Activated T-helper 1 cell treated with anti-CD3 and anti-CD28 coated beads, Interleukin-12 subunit alpha, Interleukin-12 subunit beta, Interleukin-2, Interleukin-4 antibody, amounts not matched to agents 30 ng/mL and 10 ng/mL and 1 ng/mL, durations not matched to agents 14 hours and 24 hours and 36 hours (primary cell): Measurements from ENCODE around the gene IPCEF1. TPM values are rescaled to one million over a fixed set of nuclear protein-coding genes. Genes with fewer than 3 reads are reported as not detected.
"Not testable (repeated sequence)": the region's sequence is repeated elsewhere in the genome, so short reads cannot be mapped to it uniquely, and the experiment has no call there.

Source experiments
- DNase-seq: peaks from one replicate; pipeline ENCODE4 v3.0.0; 2021; ENCODE audit warnings: low spot score
- H3K27ac Mint-ChIP-seq: one replicate; pipeline ENCODE4 v1.8.0; 2021; ENCODE audit warnings: mild to moderate bottlenecking, mixed read lengths
- H3K27me3 Mint-ChIP-seq: one replicate; pipeline ENCODE4 v1.8.0; 2022; ENCODE audit warnings: mild to moderate bottlenecking, moderate library complexity, mixed read lengths; ENCODE audit not compliant: insufficient read depth
- H3K36me3 Mint-ChIP-seq: one replicate; pipeline ENCODE4 v1.8.0; 2021; ENCODE audit warnings: low read depth, mixed read lengths
- H3K4me1 Mint-ChIP-seq: one replicate; pipeline ENCODE4 v1.8.0; 2021; ENCODE audit warnings: low read depth, mixed read lengths
- H3K4me3 Mint-ChIP-seq: one replicate; pipeline ENCODE4 v1.8.0; 2021; ENCODE audit warnings: mild to moderate bottlenecking, moderate library complexity, mixed read lengths
- H3K9me3 Mint-ChIP-seq: one replicate; pipeline ENCODE4 v1.8.0; 2021; ENCODE audit warnings: mixed read lengths
- intact Hi-C: fragments of 100-400 bp; cut with micrococcal nuclease; formaldehyde crosslinking; loops from one replicate; pipeline ENCODE4 v1.15.1; 2024
- total RNA-seq: library from RNA; stranded (reverse); gene quantifications from 2 replicates; pipeline ENCODE4 v1.2.3, GENCODE V29; 2022

The IPCEF1 gene
- total RNA-seq, 1 donor from 2014 or later, result 4.2 TPM

DNA sequence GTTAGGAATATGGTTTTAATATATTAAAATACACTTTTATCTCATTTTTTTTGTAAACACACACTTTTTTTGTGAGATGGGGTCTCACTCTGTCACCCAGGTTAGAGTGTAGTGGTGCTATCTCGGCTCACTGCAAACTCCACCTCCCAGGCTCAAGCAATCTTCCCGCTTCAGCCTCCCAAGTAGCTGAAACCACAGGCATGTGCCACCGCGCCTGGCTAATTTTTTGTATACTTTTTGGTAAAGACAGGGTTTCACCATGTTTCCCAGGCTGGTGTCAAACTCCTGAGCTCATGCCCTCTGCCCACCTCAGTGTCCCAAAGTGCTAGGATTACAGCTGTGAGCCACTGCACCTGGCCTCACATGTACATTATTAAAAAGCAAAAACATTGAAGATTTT lies 10.8 kb downstream of the IPCEF1 start:
- no peak overlapping the region for H3K4me3 Mint-ChIP-seq
- H3K27ac Mint-ChIP-seq, result no peak overlapping the region
- no peaks in the 10 kb centered on the region for H3K4me1 Mint-ChIP-seq
- intact Hi-C loops, result no loop called here
- H3K9me3 Mint-ChIP-seq, result peaks cover 31% of the 10 kb centered on the region
- no peak for DNase-seq
- H3K27me3 Mint-ChIP-seq, result peaks cover 9% of the 10 kb centered on the region
- H3K36me3 Mint-ChIP-seq, result no peaks in the 10 kb centered on the region

DNA sequence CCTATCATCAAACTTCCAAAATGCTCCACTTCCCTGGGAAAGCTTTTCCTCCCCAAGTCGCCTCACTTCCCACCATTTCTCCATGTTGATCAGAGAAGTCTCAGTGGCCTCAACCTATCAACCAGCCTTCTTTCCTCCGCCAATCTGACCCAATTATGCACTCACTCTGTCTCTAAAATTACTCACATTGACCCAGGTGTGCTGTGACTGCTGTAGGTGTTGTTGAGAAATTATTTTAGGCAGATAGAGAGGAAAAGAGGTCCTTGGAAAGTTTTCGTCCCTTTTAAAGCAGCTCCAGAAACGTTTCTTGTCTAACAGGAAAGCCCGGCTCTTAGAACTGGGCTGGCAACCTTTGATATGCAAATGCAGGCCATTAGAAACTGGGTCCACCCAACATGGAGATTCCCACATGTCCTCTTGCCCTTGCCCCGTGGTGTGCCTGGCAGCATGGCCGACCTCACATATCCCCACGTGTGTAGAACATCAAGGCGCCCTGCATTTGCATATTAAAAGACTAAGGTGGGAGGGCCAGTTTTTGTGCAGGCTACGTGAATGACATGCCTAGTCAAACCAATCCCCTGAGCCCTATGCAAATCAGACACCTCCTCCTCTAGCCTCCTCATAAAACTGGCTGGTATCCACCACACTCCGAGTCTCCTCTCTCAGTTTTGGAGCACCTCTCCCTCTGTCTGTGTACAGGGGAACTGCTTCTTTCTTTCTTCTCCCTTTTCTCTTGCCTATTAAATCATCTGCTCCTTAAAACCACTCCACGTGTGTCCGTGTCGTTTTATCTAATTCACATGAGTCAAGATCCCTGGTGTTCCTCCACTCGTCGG lies 12.9 kb downstream of the IPCEF1 start:
- no peak for DNase-seq
- Mint-ChIP-seq H3K36me3 (no peaks in the 10 kb centered on the region), H3K4me1 (no peaks in the 10 kb centered on the region), H3K4me3 (no peak overlapping the region), H3K27ac (no peak overlapping the region), H3K9me3 (peaks cover 31% of the 10 kb centered on the region), H3K27me3 (peaks cover 4% of the 10 kb centered on the region)
- intact Hi-C loops, result no loop called here

DNA sequence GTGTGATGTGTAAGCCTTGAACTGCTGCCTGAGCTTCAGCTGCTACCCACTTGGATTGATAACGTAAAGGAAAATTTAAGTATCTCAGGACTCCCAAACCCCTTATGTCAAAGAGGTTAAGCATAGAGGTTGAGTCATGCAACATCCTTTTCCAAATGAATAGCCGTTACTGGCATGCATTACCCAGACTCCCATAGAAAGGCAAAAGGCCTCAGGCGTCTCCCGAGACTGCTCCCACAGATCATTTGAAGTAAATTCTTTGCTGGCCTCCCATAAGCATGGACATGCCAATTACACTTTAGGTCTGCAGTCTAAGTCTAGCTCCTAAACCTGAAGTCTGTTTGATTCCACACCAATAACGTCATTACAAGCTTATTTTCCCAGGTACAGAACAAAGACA lies 14.7 kb downstream of the IPCEF1 start:
- DNase-seq, result no peak
- Mint-ChIP-seq H3K9me3 (peaks cover 21% of the 10 kb centered on the region), H3K4me3 (no peak overlapping the region), H3K36me3 (no peaks in the 10 kb centered on the region), H3K4me1 (no peaks in the 10 kb centered on the region), H3K27ac (no peak overlapping the region), H3K27me3 (peaks cover 4% of the 10 kb centered on the region)
- intact Hi-C loops, result no loop called here

DNA sequence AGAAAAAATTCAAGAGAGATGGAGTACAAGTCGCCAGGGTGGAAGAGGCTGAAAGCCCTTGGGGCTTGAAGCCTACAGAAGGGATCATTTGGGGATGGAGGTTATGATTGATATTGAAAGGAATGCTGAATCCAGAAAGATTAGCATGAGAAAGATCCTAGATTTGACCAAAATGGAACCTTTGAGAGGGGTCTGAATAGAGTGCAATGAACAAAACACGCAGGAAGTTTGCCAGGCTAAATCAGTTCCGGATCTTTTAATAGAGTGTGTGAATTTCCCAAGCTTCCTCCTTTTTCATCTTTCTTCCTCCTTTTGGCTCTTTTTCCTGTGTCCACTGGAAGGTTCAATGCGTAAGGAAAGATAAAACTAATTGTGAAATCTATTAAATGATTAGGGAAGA lies 15.3 kb downstream of the IPCEF1 start:
- Mint-ChIP-seq H3K36me3 (no peaks in the 10 kb centered on the region), H3K27me3 (peaks cover 4% of the 10 kb centered on the region), H3K4me3 (no peak overlapping the region), H3K27ac (no peak overlapping the region), H3K4me1 (no peaks in the 10 kb centered on the region), H3K9me3 (peaks cover 15% of the 10 kb centered on the region)
- intact Hi-C loops, result no loop called here
- DNase-seq, result no peak

DNA sequence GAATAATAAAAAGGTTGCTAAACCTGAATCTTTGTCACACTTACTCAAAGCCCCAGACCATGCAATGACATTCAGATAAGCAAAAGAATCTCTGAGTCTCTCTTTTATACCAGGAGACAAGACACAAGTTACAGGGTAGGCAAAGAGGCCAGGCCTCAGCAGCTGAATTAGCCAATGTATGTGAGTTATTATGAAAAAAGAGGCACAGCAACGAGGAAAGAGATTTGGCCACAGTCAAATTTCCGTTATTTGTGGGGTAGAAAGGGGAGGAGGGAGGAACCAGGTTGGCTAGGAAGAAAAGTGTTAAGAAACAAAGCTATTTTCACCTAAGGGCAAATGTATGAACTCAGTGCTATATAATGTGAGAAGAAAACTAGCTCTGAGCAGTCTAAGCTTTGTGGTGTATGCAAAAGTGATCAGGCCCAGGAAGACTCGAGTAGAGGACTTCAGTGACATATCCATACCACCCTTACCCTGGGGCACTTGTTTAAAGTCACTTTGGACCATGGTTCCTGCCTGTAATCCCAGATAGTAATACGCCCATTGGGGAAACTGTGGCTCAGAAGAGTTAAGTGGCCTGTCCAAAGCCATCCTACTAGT lies 19.1 kb downstream of the IPCEF1 start:
- DNase-seq, result no peak
- H3K9me3 Mint-ChIP-seq, result no peaks in the 10 kb centered on the region
- no peaks in the 10 kb centered on the region for H3K4me1 Mint-ChIP-seq
- intact Hi-C loops, result no loop called here
- H3K27me3 Mint-ChIP-seq, result peaks cover 3% of the 10 kb centered on the region
- no peak overlapping the region for H3K4me3 Mint-ChIP-seq
- H3K36me3 Mint-ChIP-seq, result no peaks in the 10 kb centered on the region
- H3K27ac Mint-ChIP-seq, result no peak overlapping the region

DNA sequence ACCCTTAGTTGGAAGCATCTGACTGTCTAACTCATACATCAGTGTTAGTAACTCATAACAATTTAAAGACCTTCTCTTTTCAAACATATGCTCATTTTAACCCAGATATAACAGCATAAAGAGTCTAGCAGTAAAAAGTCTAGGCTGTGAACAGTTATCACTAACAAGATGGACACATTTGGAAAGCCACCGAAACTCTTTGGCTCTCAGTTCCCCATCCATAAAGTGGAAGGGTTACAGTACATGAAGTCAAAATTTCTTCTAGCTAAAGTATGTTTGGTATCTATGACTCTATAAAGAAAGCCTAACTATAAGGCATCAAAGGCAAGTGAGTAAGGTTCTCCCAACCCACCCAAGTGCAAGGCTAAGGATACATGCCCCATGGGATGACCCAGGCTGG lies 22.5 kb downstream of the IPCEF1 start:
- H3K4me3 Mint-ChIP-seq, H3K27ac Mint-ChIP-seq, H3K27me3 Mint-ChIP-seq, H3K9me3 Mint-ChIP-seq, H3K36me3 Mint-ChIP-seq, H3K4me1 Mint-ChIP-seq, DNase-seq, intact Hi-C loops: not testable (repeated sequence)

DNA sequence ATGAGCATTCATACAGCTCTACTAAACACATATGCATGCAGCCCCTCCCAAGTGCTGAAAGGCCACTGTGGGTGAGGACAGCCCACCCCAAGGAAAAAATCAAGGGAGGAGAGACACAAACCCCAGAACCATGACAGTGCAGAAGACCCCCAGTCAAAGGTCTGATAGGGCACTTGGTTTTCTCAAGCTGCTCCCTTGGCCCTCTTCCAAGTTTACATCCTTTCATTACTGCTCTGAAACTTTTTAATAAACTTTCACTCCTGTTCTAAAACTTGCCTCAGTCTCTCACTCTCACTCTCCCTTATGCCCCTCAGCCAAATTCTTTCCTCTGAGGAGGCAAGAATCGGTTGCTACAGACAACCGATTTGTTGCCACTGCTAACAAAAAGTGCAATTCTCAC lies 24.9 kb downstream of the IPCEF1 start:
- H3K36me3 Mint-ChIP-seq, result no peaks in the 10 kb centered on the region
- no peak overlapping the region for H3K4me3 Mint-ChIP-seq
- no peaks in the 10 kb centered on the region for H3K4me1 Mint-ChIP-seq
- intact Hi-C loops, result no loop called here
- H3K27me3 Mint-ChIP-seq, result peaks cover 7% of the 10 kb centered on the region
- H3K9me3 Mint-ChIP-seq, result no peaks in the 10 kb centered on the region
- DNase-seq, result no peak
- no peak overlapping the region for H3K27ac Mint-ChIP-seq

DNA sequence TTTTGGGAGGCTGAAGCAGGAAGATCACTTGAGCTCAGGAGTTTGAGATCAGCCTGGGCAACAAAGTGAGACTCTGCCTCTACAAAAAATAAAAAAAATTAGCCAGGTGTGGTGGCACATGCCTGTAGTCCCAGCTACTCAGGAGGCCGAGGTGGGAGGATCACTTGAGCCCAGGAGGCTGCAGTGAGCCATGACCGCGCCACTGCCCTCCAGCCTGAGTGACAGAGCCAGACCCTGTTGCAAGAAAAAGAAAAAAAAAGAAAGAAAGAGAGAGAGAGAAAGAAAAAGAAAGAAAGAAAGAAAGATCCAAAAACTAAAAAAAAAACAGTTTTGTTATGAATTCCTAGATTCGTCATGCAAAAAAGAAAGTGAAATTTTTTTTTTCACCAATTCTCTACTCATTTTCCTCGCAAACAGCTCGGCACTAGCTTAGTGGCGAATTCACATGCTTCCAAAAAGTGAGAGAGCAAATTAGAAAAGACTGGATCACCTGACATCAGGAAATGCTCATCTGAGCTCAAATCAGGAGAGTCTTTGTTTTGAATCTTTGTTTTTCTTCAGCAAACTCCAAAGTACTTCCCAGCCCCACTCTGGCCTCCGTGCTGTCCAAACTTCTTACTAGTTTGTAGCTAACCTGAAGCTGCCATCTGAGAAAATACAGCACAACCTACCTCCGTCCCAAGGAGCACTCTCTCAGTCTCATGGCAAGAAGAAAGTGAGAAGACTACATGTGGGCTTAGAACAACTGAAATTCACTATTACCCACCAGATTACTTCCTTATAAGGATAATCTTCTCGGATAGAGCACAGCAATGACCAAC lies 27.0 kb downstream of the IPCEF1 start:
- DNase-seq, result no peak
- peaks cover 7% of the 10 kb centered on the region for H3K27me3 Mint-ChIP-seq
- H3K4me3 Mint-ChIP-seq, result no peak overlapping the region
- H3K27ac Mint-ChIP-seq, result no peak overlapping the region
- no peaks in the 10 kb centered on the region for H3K9me3 Mint-ChIP-seq
- intact Hi-C loops, result no loop called here
- no peaks in the 10 kb centered on the region for H3K36me3 Mint-ChIP-seq
- no peaks in the 10 kb centered on the region for H3K4me1 Mint-ChIP-seq

DNA sequence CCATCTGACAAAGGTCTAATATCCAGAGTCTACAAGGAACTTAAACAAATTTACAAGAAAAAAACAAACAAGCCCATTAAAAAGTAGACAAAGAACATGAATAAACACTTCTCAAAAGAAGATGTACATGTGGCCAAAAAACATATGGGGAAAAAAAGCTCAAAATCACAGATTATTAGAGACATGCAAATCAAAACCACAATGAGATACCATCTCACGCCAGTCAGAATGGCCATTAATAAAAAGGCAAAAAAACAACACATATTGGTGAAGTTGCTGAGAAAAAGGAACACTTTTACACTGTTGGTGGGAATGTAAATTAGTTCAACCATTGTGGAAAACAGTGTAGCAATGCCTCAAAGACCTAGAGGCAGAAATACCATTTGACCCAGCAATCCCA lies 29.3 kb downstream of the IPCEF1 start:
- H3K4me3 Mint-ChIP-seq, H3K9me3 Mint-ChIP-seq, DNase-seq, H3K36me3 Mint-ChIP-seq, H3K27me3 Mint-ChIP-seq, intact Hi-C loops, H3K4me1 Mint-ChIP-seq, H3K27ac Mint-ChIP-seq: not testable (repeated sequence)

DNA sequence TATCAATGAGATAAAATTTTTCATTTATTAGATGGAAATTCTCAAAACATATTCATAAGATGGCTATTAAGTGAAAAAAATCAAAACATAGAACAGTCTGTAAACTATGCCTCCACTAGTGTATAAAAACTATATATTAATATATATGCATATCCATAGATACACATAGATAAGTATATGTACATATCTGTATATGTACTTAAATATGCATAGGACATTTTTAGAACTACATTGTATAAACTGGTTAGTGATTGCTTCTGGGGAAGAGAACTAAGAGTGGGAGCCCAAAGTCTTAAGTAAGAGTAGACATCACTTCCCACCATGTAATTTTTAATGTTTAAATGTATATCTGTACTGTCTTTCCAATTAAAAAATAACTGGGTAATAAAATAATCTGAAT lies 31.5 kb downstream of the IPCEF1 start:
- DNase-seq, result no peak

DNA sequence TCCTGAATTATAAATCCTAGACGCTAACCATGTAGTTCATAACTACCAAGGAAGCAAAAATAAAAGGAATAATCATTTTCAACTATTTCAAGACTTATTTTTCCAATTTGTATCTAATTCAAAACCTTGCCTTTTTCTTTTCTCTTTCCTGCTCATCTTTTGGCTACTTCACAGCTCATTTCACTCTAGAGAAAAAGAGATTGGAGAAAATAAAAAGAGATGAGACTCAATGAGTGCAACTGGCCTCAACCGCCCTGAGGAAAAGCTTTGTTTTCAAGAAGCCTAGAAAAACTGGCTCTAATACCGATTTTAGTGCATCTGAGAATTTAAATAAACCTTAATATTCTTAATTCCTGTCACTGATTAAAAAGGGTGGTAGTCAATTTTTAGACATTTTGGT lies 36.4 kb downstream of the IPCEF1 start:
- peaks cover 5% of the 10 kb centered on the region for H3K4me1 Mint-ChIP-seq
- intact Hi-C loops, result no loop called here
- no peaks in the 10 kb centered on the region for H3K36me3 Mint-ChIP-seq

More for the DNA sequence above, 31.5 kb downstream of the IPCEF1 start:
- Mint-ChIP-seq H3K4me3 (no peak overlapping the region), H3K27me3 (peaks cover 8% of the 10 kb centered on the region), H3K4me1 (no peaks in the 10 kb centered on the region), H3K27ac (no peak overlapping the region), H3K9me3 (no peaks in the 10 kb centered on the region), H3K36me3 (no peaks in the 10 kb centered on the region)
- intact Hi-C loops, result no loop called here

DNA sequence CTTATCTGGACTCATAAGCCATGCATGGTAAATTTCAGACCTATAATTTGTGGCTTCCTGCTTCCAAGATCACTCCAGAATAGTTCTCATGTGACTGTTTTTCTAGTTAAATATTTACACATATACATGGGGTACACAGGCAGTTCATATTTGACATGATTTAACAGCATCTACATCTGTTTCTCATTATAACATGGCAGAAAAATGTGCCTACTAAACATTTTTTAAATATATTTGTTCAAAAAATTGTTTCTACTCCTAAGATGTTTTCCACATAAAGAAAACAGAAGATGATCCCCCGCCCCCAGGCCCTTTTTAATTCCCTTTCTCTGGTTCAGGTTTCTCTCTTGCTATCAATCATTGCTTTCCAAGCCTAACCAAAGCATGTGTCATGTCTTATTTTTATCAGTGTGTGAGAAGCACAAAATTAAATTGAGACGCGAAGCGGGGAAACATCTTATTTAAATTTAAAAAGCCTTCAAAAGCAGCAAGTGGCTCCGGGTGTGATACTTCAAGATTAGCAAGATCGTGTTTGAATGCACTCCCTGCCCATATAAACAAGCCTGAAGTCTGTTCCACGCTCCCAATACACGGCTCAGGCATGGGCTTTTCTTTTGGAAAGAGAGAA lies 37.3 kb downstream of the IPCEF1 start:
- H3K4me1 Mint-ChIP-seq, result peaks cover 5% of the 10 kb centered on the region
- no peaks in the 10 kb centered on the region for H3K9me3 Mint-ChIP-seq
- DNase-seq, result no peak
- intact Hi-C loops, result loop anchor here (5.0 kb wide), 1 partner anchor 33 kb away; no protein-coding TSS in a partner anchor
- no peak overlapping the region for H3K4me3 Mint-ChIP-seq
- no peak overlapping the region for H3K27ac Mint-ChIP-seq
- H3K27me3 Mint-ChIP-seq, result peaks cover 13% of the 10 kb centered on the region
- no peaks in the 10 kb centered on the region for H3K36me3 Mint-ChIP-seq

More for the DNA sequence above, 36.4 kb downstream of the IPCEF1 start:
- Mint-ChIP-seq H3K27me3 (peaks cover 8% of the 10 kb centered on the region), H3K9me3 (no peaks in the 10 kb centered on the region), H3K27ac (no peak overlapping the region), H3K4me3 (no peak overlapping the region)
- no peak for DNase-seq
